ENCODE data around the gene RPL36A.

The RPL36A gene

GRCh38 chrX:101368800-101369199, 22.0 kb upstream of the RPL36A start:
- no peak overlapping the region for H3K27ac ChIP-seq (ENCODE audit: low read depth, low read length, severe bottlenecking)
- no peaks in the 10 kb centered on the region for H3K4me1 ChIP-seq (ENCODE audit: control insufficient read depth, insufficient read depth, low read length, poor library complexity, severe bottlenecking)
- no peak overlapping the region for H3K4me3 ChIP-seq (ENCODE audit: extremely low read depth, insufficient read depth, low read length, poor library complexity, severe bottlenecking)
- no peaks in the 10 kb centered on the region for H3K9me3 ChIP-seq (ENCODE audit: control insufficient read depth, low read length)
- H3K36me3 ChIP-seq (ENCODE audit: control insufficient read depth, insufficient read depth, low read length) = no peaks in the 10 kb centered on the region

DNA sequence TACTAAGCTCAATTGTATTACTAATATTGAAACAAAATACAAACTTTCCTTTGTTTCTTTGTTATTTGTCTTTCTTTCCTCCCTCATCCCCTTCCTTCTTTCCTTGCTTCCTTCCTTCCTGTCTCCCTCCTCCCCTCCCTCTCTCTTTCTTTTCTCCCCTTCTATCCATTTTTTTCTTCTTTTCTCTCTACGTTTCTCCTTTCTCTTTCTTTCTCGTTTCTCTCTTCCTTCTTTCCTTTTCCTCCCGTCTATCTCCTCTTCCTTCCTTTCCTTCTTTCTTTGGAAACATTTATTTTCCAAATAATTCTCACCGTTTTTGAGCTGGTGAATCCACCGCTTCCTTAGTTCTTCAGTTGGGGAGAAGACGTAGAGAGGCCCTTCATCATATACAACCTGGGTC, 21.1 kb upstream of the RPL36A start:
- no peaks in the 10 kb centered on the region for H3K36me3 ChIP-seq (ENCODE audit: control insufficient read depth, insufficient read depth, low read length)

DNA sequence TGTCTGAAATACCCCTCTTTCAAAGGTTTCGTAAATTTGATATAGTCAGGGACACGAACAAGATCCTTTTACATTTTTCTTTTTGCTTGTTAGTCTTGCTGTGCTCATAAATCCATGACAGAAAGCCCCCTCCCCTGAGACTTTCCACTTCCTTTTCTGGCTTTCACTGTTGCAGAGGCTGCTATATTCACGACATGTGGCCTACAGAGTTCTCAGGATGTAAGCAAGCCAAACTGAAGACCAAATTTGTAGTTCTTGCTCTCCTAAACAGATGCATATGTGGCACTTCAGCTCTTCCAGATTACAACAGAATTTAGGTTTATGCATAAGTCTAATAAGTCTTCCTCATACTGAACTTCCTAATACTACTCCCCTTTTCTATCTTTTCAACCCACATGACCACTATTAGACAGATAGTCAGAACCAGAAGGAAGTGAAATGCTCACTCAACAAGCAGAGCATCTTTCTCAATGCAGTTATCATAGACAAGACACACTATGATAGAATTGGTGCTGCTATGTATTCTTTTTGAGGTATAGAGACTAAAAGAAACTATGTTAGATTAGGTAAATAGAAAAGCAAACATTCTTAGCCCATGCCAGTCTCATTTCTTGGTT, 19.8 kb upstream of the RPL36A start:
- 86 to 100% methylated on average over 1 of the region's 3 CpGs for WGBS, 2 experiments (ENCODE audit: insufficient coverage in 2 of 2)
- no peaks in the 10 kb centered on the region for H3K4me1 ChIP-seq (ENCODE audit: control insufficient read depth, insufficient read depth, low read length, poor library complexity, severe bottlenecking)
- no peak overlapping the region for H3K4me3 ChIP-seq (ENCODE audit: extremely low read depth, insufficient read depth, low read length, poor library complexity, severe bottlenecking)
- no peaks in the 10 kb centered on the region for H3K9me3 ChIP-seq (ENCODE audit: control insufficient read depth, low read length)
- no peak overlapping the region for H3K27ac ChIP-seq (ENCODE audit: low read depth, low read length, severe bottlenecking)
- H3K36me3 ChIP-seq (ENCODE audit: control insufficient read depth, insufficient read depth, low read length) = no peaks in the 10 kb centered on the region

More for the DNA sequence above, 21.1 kb upstream of the RPL36A start:
- no peaks in the 10 kb centered on the region for H3K9me3 ChIP-seq (ENCODE audit: control insufficient read depth, low read length)
- no peaks in the 10 kb centered on the region for H3K4me1 ChIP-seq (ENCODE audit: control insufficient read depth, insufficient read depth, low read length, poor library complexity, severe bottlenecking)
- H3K27ac ChIP-seq (ENCODE audit: low read depth, low read length, severe bottlenecking) = no peak overlapping the region
- H3K4me3 ChIP-seq (ENCODE audit: extremely low read depth, insufficient read depth, low read length, poor library complexity, severe bottlenecking) = no peak overlapping the region
- 83% methylated on average over 3 of the region's 6 CpGs; no CpG with 5 or more reads in 1 of the 2 experiments for WGBS, 2 experiments (ENCODE audit: insufficient coverage in 2 of 2)

GRCh38 chrX:101377547-101377946, 13.3 kb upstream of the RPL36A start:
- no peak overlapping the region for H3K27ac ChIP-seq (ENCODE audit: low read depth, low read length, severe bottlenecking)
- no peak overlapping the region for H3K4me3 ChIP-seq (ENCODE audit: extremely low read depth, insufficient read depth, low read length, poor library complexity, severe bottlenecking)
- no peaks in the 10 kb centered on the region for H3K9me3 ChIP-seq (ENCODE audit: control insufficient read depth, low read length)
- H3K36me3 ChIP-seq (ENCODE audit: control insufficient read depth, insufficient read depth, low read length) = no peaks in the 10 kb centered on the region
- no peaks in the 10 kb centered on the region for H3K4me1 ChIP-seq (ENCODE audit: control insufficient read depth, insufficient read depth, low read length, poor library complexity, severe bottlenecking)
- WGBS, 2 experiments (ENCODE audit: insufficient coverage in 2 of 2) = no CpG with 5 or more reads among the region's 1 CpG

- Histone ChIP-seq H3K27ac (ENCODE audit: low read depth, low read length, severe bottlenecking) (no peak overlapping the region), H3K4me3 (ENCODE audit: extremely low read depth, insufficient read depth, low read length, poor library complexity, severe bottlenecking) (no peak overlapping the region), H3K9me3 (ENCODE audit: control insufficient read depth, low read length) (no peaks in the 10 kb centered on the region), H3K4me1 (ENCODE audit: control insufficient read depth, insufficient read depth, low read length, poor library complexity, severe bottlenecking) (no peaks in the 10 kb centered on the region), H3K36me3 (ENCODE audit: control insufficient read depth, insufficient read depth, low read length) (no peaks in the 10 kb centered on the region)
- 50 to 67% methylated on average over 1 to 2 of the region's 4 CpGs for WGBS, 2 experiments (ENCODE audit: insufficient coverage in 2 of 2)
Observed at GRCh38 chrX:101383679-101384205, 7.1 kb upstream of the RPL36A start.

- H3K36me3 ChIP-seq (ENCODE audit: control insufficient read depth, insufficient read depth, low read length) = no peaks in the 10 kb centered on the region
- H3K9me3 ChIP-seq (ENCODE audit: control insufficient read depth, low read length) = no peaks in the 10 kb centered on the region
- no peaks in the 10 kb centered on the region for H3K4me1 ChIP-seq (ENCODE audit: control insufficient read depth, insufficient read depth, low read length, poor library complexity, severe bottlenecking)
- H3K4me3 ChIP-seq (ENCODE audit: extremely low read depth, insufficient read depth, low read length, poor library complexity, severe bottlenecking) = no peak overlapping the region
- H3K27ac ChIP-seq (ENCODE audit: low read depth, low read length, severe bottlenecking) = no peak overlapping the region
- 92 to 96% methylated on average over 4 to 5 of the region's 7 CpGs for WGBS, 2 experiments (ENCODE audit: insufficient coverage in 2 of 2)
Observed at GRCh38 chrX:101385026-101385684, 5.7 kb upstream of the RPL36A start.

GRCh38 chrX:101385795-101386541, 4.8 kb upstream of the RPL36A start, which contains the start of gene BTK:
BTK (minus strand) TSS chrX:101386191; CDS start chrX:101375284, 10,907 bp downstream.
- Histone ChIP-seq H3K4me1 (ENCODE audit: control insufficient read depth, insufficient read depth, low read length, poor library complexity, severe bottlenecking) (no peaks in the 10 kb centered on the region), H3K36me3 (ENCODE audit: control insufficient read depth, insufficient read depth, low read length) (no peaks in the 10 kb centered on the region), H3K9me3 (ENCODE audit: control insufficient read depth, low read length) (no peaks in the 10 kb centered on the region), H3K27ac (ENCODE audit: low read depth, low read length, severe bottlenecking) (no peak within 1 kb of the TSS), H3K4me3 (ENCODE audit: extremely low read depth, insufficient read depth, low read length, poor library complexity, severe bottlenecking) (no peak within 1 kb of the TSS)
- WGBS, 2 experiments (ENCODE audit: insufficient coverage in 2 of 2) = 72 to 82% methylated on average over 3 to 6 of the region's 9 CpGs

- 83 to 96% methylated on average over 1 to 4 of the region's 6 CpGs for WGBS, 2 experiments (ENCODE audit: insufficient coverage in 2 of 2)
- H3K36me3 ChIP-seq (ENCODE audit: control insufficient read depth, insufficient read depth, low read length) = no peaks in the 10 kb centered on the region
- no peaks in the 10 kb centered on the region for H3K4me1 ChIP-seq (ENCODE audit: control insufficient read depth, insufficient read depth, low read length, poor library complexity, severe bottlenecking)
- H3K9me3 ChIP-seq (ENCODE audit: control insufficient read depth, low read length) = no peaks in the 10 kb centered on the region
- no peak overlapping the region for H3K4me3 ChIP-seq (ENCODE audit: extremely low read depth, insufficient read depth, low read length, poor library complexity, severe bottlenecking)
- H3K27ac ChIP-seq (ENCODE audit: low read depth, low read length, severe bottlenecking) = no peak overlapping the region
Observed at GRCh38 chrX:101386542-101386885, 4.3 kb upstream of the RPL36A start.

DNA sequence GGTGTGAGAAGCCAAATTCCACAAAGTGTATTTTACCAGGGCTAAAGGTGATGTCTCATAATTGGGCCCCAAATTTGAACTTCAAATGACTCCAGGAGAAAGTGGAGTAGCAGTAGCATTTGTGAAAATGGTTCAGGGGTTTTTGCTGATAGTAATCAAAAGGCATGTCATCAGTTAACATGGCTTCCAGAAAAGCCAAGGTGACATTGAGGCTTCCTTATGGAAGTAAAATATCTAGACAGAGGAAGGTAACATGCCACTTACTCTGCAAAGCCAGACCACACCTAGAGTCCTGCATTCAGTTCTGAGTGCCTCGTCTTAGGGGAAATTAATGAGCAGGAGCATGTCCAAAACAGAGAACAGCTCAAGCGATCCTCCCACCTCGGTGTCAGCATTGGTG, 2.2 kb upstream of the RPL36A start:
- Histone ChIP-seq H3K9me3 (ENCODE audit: control insufficient read depth, low read length) (no peaks in the 10 kb centered on the region), H3K36me3 (ENCODE audit: control insufficient read depth, insufficient read depth, low read length) (peaks cover 11% of the 10 kb centered on the region), H3K4me1 (ENCODE audit: control insufficient read depth, insufficient read depth, low read length, poor library complexity, severe bottlenecking) (peaks cover 2% of the 10 kb centered on the region), H3K4me3 (ENCODE audit: extremely low read depth, insufficient read depth, low read length, poor library complexity, severe bottlenecking) (no peak overlapping the region), H3K27ac (ENCODE audit: low read depth, low read length, severe bottlenecking) (no peak overlapping the region)
- WGBS, 2 experiments (ENCODE audit: insufficient coverage in 2 of 2) = no CpG with 5 or more reads among the region's 3 CpGs

DNA sequence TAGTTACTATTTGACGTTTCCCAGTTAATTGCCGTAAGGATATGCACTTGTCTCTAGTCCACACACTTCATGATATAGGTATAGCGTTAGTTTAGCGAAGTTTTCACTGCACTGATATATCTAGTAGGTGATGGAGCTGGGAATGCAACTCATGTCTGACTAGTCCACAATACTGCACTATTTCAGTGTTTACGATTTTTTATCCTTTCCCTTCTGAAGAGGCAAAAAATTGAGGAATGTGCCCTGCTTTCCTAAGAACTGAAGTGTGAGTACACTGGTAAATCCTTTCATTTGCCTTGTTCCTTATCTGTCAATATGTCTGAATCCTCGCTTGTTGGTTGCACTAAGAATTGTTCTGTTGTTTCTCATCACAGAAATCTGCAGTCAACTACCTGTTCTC, 1.0 kb downstream of the RPL36A start:
- peak overlapping the region; percentile 58 for H3K4me3 ChIP-seq (ENCODE audit: extremely low read depth, insufficient read depth, low read length, poor library complexity, severe bottlenecking)
- H3K9me3 ChIP-seq (ENCODE audit: control insufficient read depth, low read length) = no peaks in the 10 kb centered on the region
- H3K4me1 ChIP-seq (ENCODE audit: control insufficient read depth, insufficient read depth, low read length, poor library complexity, severe bottlenecking) = peaks cover 2% of the 10 kb centered on the region
- peak overlapping the region; percentile 16 for H3K27ac ChIP-seq (ENCODE audit: low read depth, low read length, severe bottlenecking)
- 40 to 100% methylated on average over 1 of the region's 6 CpGs for WGBS, 2 experiments (ENCODE audit: insufficient coverage in 2 of 2)
- peaks cover 32% of the 10 kb centered on the region for H3K36me3 ChIP-seq (ENCODE audit: control insufficient read depth, insufficient read depth, low read length)

All from mesodermal cell (in vitro differentiated cells).